ENCODE measurements around the gene CDK16. TPM values are rescaled to one million over a fixed set of nuclear protein-coding genes. Genes with fewer than 3 reads are reported as not detected.

The CDK16 gene
- total and polyA plus RNA-seq, 2 of the 13 experiments (the other 11 are each of a cell fraction or from before 2014, with no cell fraction given), result 64.5 to 225 TPM

- peak overlapping the region; percentile 67 to 73 (median 69) for H3K4me3 ChIP-seq (replicated peaks in 1 of 3; ENCODE audit: insufficient read depth in 1 of 3, low read depth in 2 of 3, low read length in 3 of 3)
- H3K9me3 ChIP-seq (ENCODE audit: low read length), result no peaks in the 10 kb centered on the region
- TF ChIP-seq CCDC6 (CRISPR knock-in tag; IDR thresholded peaks at IDR 0.05), result 0 out of 2 replicates have a peak, but pooled peaks have one; percentile 37
- no peak for TF ChIP-seq ZC3H13 (CRISPR knock-in tag; IDR thresholded peaks at IDR 0.05)
- TF ChIP-seq ZNF878 (CRISPR knock-in tag; IDR thresholded peaks at IDR 0.05), result 0 out of 2 replicates have a peak, but pooled peaks have one; percentile 29
- no peak for DNase-seq (ENCODE audit: low spot score)
- ChIA-PET POLR2A (interaction anchor here (1.0 to 3.5 kb wide), 7 partner anchors 13 to 88 kb away, joined by 3 to 69 read pairs (median 5); partner anchors contain the start of genes CDK16 and NDUFB11), CTCF (ENCODE audit: low intra/inter-chr PET ratio, low total read pairs) (no interaction called here)
- peak overlapping the region; percentile 90 for H3K27ac ChIP-seq (ENCODE audit: extremely low read length, insufficient read depth, low read length)
- H3K4me2 ChIP-seq (ENCODE audit: low read depth, low read length), result peak overlapping the region; percentile 89
- peaks cover 37% of the 10 kb centered on the region for H3K4me1 ChIP-seq (ENCODE audit: insufficient read depth, low read length)
- FAIRE-seq, result no peak
- peaks cover 29% of the 10 kb centered on the region for H3K79me2 ChIP-seq (ENCODE audit: insufficient read depth, low read length)
- 60% methylated on average over 5 of the region's 8 CpGs for WGBS (ENCODE audit: low lambda C conversion rate)
- H3K27me3 ChIP-seq (ENCODE audit: control insufficient read depth in 1 of 2, insufficient read depth in 2 of 2, low read length in 2 of 2), result no peaks in the 10 kb centered on the region; a peak in 1 of 5 replicates
- ATAC-seq, result peak; percentile 7; the same call in 2 of the 3 replicates
- TSS peak; percentile 93 for BruUV-seq (replicated peaks)
- in situ Hi-C loops (cut with HindIII; ENCODE audit: extremely low pct_ligation_motif_present, low pct_unique_long_range_greater_than_20kb) (no loop called here), intact Hi-C loops (cut with micrococcal nuclease; ENCODE audit: unreplicated experiment) (loop anchor here (10.0 kb wide), 1 partner anchor 83 kb away; no protein-coding TSS in a partner anchor)
- no peaks in the 10 kb centered on the region for H4K20me1 ChIP-seq (ENCODE audit: insufficient read depth, low read length)
- H3K36me3 ChIP-seq (replicated peaks in 1 of 2; ENCODE audit: control insufficient read depth in 1 of 2, insufficient read depth in 2 of 2, low read length in 2 of 2), result peaks cover 0 to 2% of the 10 kb centered on the region in 2 experiments; a peak in 2 of 5 replicates
- peak overlapping the region; percentile 87 for H3K9ac ChIP-seq (ENCODE audit: insufficient read depth, low read depth, low read length)
- H2AFZ ChIP-seq (ENCODE audit: low read length), result no peak overlapping the region
Observed at GRCh38 chrX:47232197-47232802, 13.8 kb downstream of the CDK16 start.

DNA sequence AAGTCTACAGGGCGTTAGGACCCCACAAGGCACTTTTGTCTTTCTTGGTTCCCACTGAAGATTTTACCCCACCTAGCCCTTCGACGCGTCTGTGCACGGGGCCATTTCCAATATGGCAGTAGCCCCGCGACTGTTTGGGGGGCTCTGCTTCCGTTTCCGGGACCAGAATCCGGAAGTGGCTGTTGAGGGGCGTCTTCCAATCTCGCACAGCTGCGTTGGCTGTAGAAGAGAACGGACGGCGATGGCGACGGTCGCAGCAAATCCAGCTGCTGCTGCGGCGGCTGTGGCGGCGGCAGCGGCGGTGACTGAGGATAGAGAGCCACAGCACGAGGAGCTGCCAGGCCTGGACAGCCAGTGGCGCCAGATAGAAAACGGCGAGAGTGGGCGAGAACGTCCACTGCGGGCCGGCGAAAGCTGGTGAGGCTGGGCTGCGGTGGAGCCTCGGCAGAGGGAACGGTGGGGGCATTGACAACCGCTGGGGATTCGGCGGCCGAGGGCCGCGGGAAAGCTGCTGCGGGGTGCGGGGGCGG lies 14.4 kb downstream of the CDK16 start, which contains the start of gene USP11:
Gene USP11, plus strand, starts transcription at position 207 of the 530 bp plus-strand sequence. Its CDS starts 35 bp downstream, at position 242.
- H3K9me3 ChIP-seq (ENCODE audit: low read length), result no peaks in the 10 kb centered on the region
- peaks cover 0 to 2% of the 10 kb centered on the region in 2 experiments; a peak in 1 of 5 replicates for H3K36me3 ChIP-seq (replicated peaks in 1 of 2; ENCODE audit: control insufficient read depth in 1 of 2, insufficient read depth in 2 of 2, low read length in 2 of 2)
- H3K4me3 ChIP-seq (replicated peaks in 1 of 3; ENCODE audit: insufficient read depth in 1 of 3, low read depth in 2 of 3, low read length in 3 of 3), result peak within 1 kb of the TSS; percentile 67 to 73 (median 69)
- H3K9ac ChIP-seq (ENCODE audit: insufficient read depth, low read depth, low read length), result peak within 1 kb of the TSS; percentile 87
- intact Hi-C loops (cut with micrococcal nuclease; ENCODE audit: unreplicated experiment), result loop anchor here (10.0 kb wide), 1 partner anchor 82 kb away; no protein-coding TSS in a partner anchor
- peaks cover 29% of the 10 kb centered on the region for H3K79me2 ChIP-seq (ENCODE audit: insufficient read depth, low read length)
- no peaks in the 10 kb centered on the region for H4K20me1 ChIP-seq (ENCODE audit: insufficient read depth, low read length)
- H3K4me1 ChIP-seq (ENCODE audit: insufficient read depth, low read length), result peaks cover 41% of the 10 kb centered on the region
- no TSS peak for BruUV-seq (replicated peaks)
- peak within 1 kb of the TSS; percentile 90 for H3K27ac ChIP-seq (ENCODE audit: extremely low read length, insufficient read depth, low read length)
- no peak for FAIRE-seq
- peak within 1 kb of the TSS; percentile 89 for H3K4me2 ChIP-seq (ENCODE audit: low read depth, low read length)
- 3% methylated on average over 11 of the region's 46 CpGs for WGBS (ENCODE audit: low lambda C conversion rate)
- ATAC-seq, result peak; percentile 68
- peak; percentile 47 for DNase-seq (ENCODE audit: low spot score)
- CTCF ChIA-PET (ENCODE audit: low intra/inter-chr PET ratio, low total read pairs), result no interaction called here
- POLR2A ChIA-PET, result interaction anchor here (0.8 to 3.5 kb wide), 10 partner anchors 13 to 88 kb away, joined by 3 to 69 read pairs (median 5); partner anchors contain the start of genes CDK16 and NDUFB11
- H3K27me3 ChIP-seq (ENCODE audit: control insufficient read depth in 1 of 2, insufficient read depth in 2 of 2, low read length in 2 of 2), result no peaks in the 10 kb centered on the region; a peak in 1 of 5 replicates
- in situ Hi-C loops (cut with HindIII; ENCODE audit: extremely low pct_ligation_motif_present, low pct_unique_long_range_greater_than_20kb), result no loop called here
- no peak within 1 kb of the TSS for H2AFZ ChIP-seq (ENCODE audit: low read length)
- TF ChIP-seq KAT8 (CRISPR knock-in tag; IDR thresholded peaks at IDR 0.05) (peak; percentile 83), ZHX2 (IDR thresholded peaks at IDR 0.05; ENCODE audit: low read depth) (peak; percentile 80; the same call in 1 of the 2 replicates), ZHX2 (CRISPR knock-in tag; IDR thresholded peaks at IDR 0.05; ENCODE audit: borderline replicate concordance) (no peak), SAP130 (CRISPR knock-in tag; IDR thresholded peaks at IDR 0.05; ENCODE audit: low read depth) (peak; percentile 56), SRSF1 (optimal IDR thresholded peaks at IDR 0.05; ENCODE audit: low read depth, low read length) (peak; percentile 47), RBM39 (IDR thresholded peaks at IDR 0.05; ENCODE audit: low read depth, low read length, poor library complexity, severe bottlenecking) (peak; percentile 57), ZNF709 (CRISPR knock-in tag; IDR thresholded peaks at IDR 0.05) (no peak)

All from HepG2 (cell line).